ENCODE measurements around the gene GMPR2.
"Not testable (repeated sequence)": the region's sequence is repeated elsewhere in the genome, so short reads cannot be mapped to it uniquely, and the experiment has no call there.

Gene GMPR2

GRCh38 chr14:24233538-24233866 is 773 bp downstream of the GMPR2 start:
- DNase-seq = no peak

GRCh38 chr14:24234095-24235005 is 1.6 kb downstream of the GMPR2 start:
- DNase-seq = no peak

- DNase-seq = no peak
Measured at GRCh38 chr14:24235804-24236688, 3.3 kb downstream of the GMPR2 start.

- no peak for DNase-seq
Measured at GRCh38 chr14:24236689-24237462, 4.1 kb downstream of the GMPR2 start.

- DNase-seq = no peak
Measured at GRCh38 chr14:24237463-24237955, 4.8 kb downstream of the GMPR2 start.

GRCh38 chr14:24238123-24238522 is 5.4 kb downstream of the GMPR2 start:
- DNase-seq = no peak

GRCh38 chr14:24238527-24239037 is 5.9 kb downstream of the GMPR2 start:
- DNase-seq = no peak

- no peak for DNase-seq
Measured at GRCh38 chr14:24240110-24240918, 7.6 kb downstream of the GMPR2 start.

- peak; percentile 93 for DNase-seq
Measured at GRCh38 chr14:24241829-24242443, 9.2 kb downstream of the GMPR2 start.

- no peak for DNase-seq
Measured at GRCh38 chr14:24243336-24243836, 10.7 kb downstream of the GMPR2 start.

- not testable (repeated sequence) for DNase-seq
Measured at GRCh38 chr14:24245350-24245749, 12.6 kb downstream of the GMPR2 start.

GRCh38 chr14:24246765-24247212 is 14.1 kb downstream of the GMPR2 start:
- DNase-seq = no peak

GRCh38 chr14:24247422-24247821 is 14.7 kb downstream of the GMPR2 start:
- no peak for DNase-seq

- no peak for DNase-seq
Measured at GRCh38 chr14:24249230-24250021, 16.7 kb downstream of the GMPR2 start.

- DNase-seq = no peak
Measured at GRCh38 chr14:24250354-24250753, 17.6 kb downstream of the GMPR2 start.

- DNase-seq = no peak
Measured at GRCh38 chr14:24251880-24252288, 19.2 kb downstream of the GMPR2 start.

- no peak for DNase-seq
Measured at GRCh38 chr14:24252289-24253124, 19.8 kb downstream of the GMPR2 start.

- DNase-seq = no peak
Measured at GRCh38 chr14:24253936-24254335, 21.2 kb downstream of the GMPR2 start.
